Rectal smooth muscle tissue (tissue), 1 donor: ENCODE measurements around the gene KANSL1.

Experiments used
- H3K27ac ChIP-seq: one replicate; pipeline ENCODE4 v1.7.0; 2013; ENCODE audit warnings: low read depth, low read length, inconsistent platforms
- H3K27me3 ChIP-seq: one replicate; pipeline ENCODE4 v1.7.0; 2013; ENCODE audit warnings: low read length; ENCODE audit not compliant: control insufficient read depth, insufficient read depth
- H3K36me3 ChIP-seq: one replicate; pipeline ENCODE4 v1.7.0; 2013; ENCODE audit warnings: low read length; ENCODE audit not compliant: control insufficient read depth, insufficient read depth
- H3K4me1 ChIP-seq: one replicate; pipeline ENCODE4 v1.7.0; 2013; ENCODE audit warnings: low read length; ENCODE audit not compliant: control insufficient read depth, insufficient read depth
- H3K4me3 ChIP-seq: one replicate; pipeline ENCODE4 v1.7.0; 2013; ENCODE audit warnings: low read length
- H3K9ac ChIP-seq: one replicate; pipeline ENCODE4 v1.7.0; 2013; ENCODE audit warnings: low read length

Gene KANSL1

GRCh38 chr17:45983614-45984310, 209.5 kb downstream of the KANSL1 start:
- H3K27ac ChIP-seq = no peak overlapping the region
- no peaks in the 10 kb centered on the region for H3K4me1 ChIP-seq
- H3K9ac ChIP-seq = no peak overlapping the region
- no peaks in the 10 kb centered on the region for H3K27me3 ChIP-seq
- no peaks in the 10 kb centered on the region for H3K36me3 ChIP-seq
- no peak overlapping the region for H3K4me3 ChIP-seq

- Histone ChIP-seq H3K27me3 (no peaks in the 10 kb centered on the region), H3K27ac (no peak overlapping the region), H3K4me1 (no peaks in the 10 kb centered on the region), H3K36me3 (no peaks in the 10 kb centered on the region), H3K9ac (no peak overlapping the region), H3K4me3 (no peak overlapping the region)
Observed at GRCh38 chr17:45982791-45983613, 210.2 kb downstream of the KANSL1 start.

- no peaks in the 10 kb centered on the region for H3K36me3 ChIP-seq
- H3K27me3 ChIP-seq = no peaks in the 10 kb centered on the region
- no peak overlapping the region for H3K4me3 ChIP-seq
- H3K27ac ChIP-seq = no peak overlapping the region
- H3K9ac ChIP-seq = no peak overlapping the region
- no peaks in the 10 kb centered on the region for H3K4me1 ChIP-seq
Observed at GRCh38 chr17:45981306-45981705, 211.9 kb downstream of the KANSL1 start.

GRCh38 chr17:45980855-45981254, 212.4 kb downstream of the KANSL1 start:
- Histone ChIP-seq H3K9ac (no peak overlapping the region), H3K4me3 (no peak overlapping the region), H3K27me3 (no peaks in the 10 kb centered on the region), H3K36me3 (no peaks in the 10 kb centered on the region), H3K4me1 (no peaks in the 10 kb centered on the region), H3K27ac (no peak overlapping the region)
